ENCODE measurements around the gene RIMS1.
"Not testable (repeated sequence)": the region's sequence is repeated elsewhere in the genome, so short reads cannot be mapped to it uniquely, and the experiment has no call there.

Gene RIMS1

GRCh38 chr6:72335203-72335602, 448.9 kb downstream of the RIMS1 start:
- not testable (repeated sequence) for H3K4me3 ChIP-seq (ENCODE audit: low read length in 2 of 2); H3K27me3 ChIP-seq (ENCODE audit: control insufficient read depth in 3 of 3, insufficient read depth in 3 of 3, low read depth in 1 of 3, low read length in 3 of 3); H3K4me1 ChIP-seq (ENCODE audit: control insufficient read depth in 2 of 2, insufficient read depth in 1 of 2, low read depth in 1 of 2, low read length in 2 of 2); H2BK15ac ChIP-seq (ENCODE audit: low read length); H3K79me1 ChIP-seq (ENCODE audit: low read depth, low read length); H2BK5ac ChIP-seq (ENCODE audit: low read length); DNase-seq (ENCODE audit: low spot score); H4K8ac ChIP-seq (ENCODE audit: low read depth, low read length); H3K9me3 ChIP-seq (replicated peaks in 1 of 2; ENCODE audit: control insufficient read depth in 2 of 2, insufficient read depth in 1 of 2, low read depth in 1 of 2, low read length in 2 of 2); H3K14ac ChIP-seq (ENCODE audit: low read length); H4K91ac ChIP-seq (ENCODE audit: low read depth, low read length, poor library complexity); H2BK120ac ChIP-seq (ENCODE audit: low read depth, low read length); H3K18ac ChIP-seq (ENCODE audit: low read length); H2AK5ac ChIP-seq (ENCODE audit: low read depth, low read length); H3K27ac ChIP-seq (replicated peaks; ENCODE audit: low read length); H2AFZ ChIP-seq (ENCODE audit: low read length); H3K9ac ChIP-seq (ENCODE audit: low read depth, low read length, poor library complexity); H3K23ac ChIP-seq (ENCODE audit: low read depth, low read length, poor library complexity); H3K4ac ChIP-seq (ENCODE audit: low read length); H3K36me3 ChIP-seq (replicated peaks in 1 of 2; ENCODE audit: control insufficient read depth in 2 of 2, insufficient read depth in 2 of 2, low read length in 2 of 2); H3K4me2 ChIP-seq (ENCODE audit: insufficient read depth, low read length, poor library complexity, severe bottlenecking); H2BK12ac ChIP-seq (ENCODE audit: low read length)
- no CpG with 5 or more reads among the region's 2 CpGs for WGBS, 2 donors (ENCODE audit: extremely low coverage in 2 of 2, insufficient read length in 2 of 2, insufficient replicate concordance in 1 of 2)

DNA sequence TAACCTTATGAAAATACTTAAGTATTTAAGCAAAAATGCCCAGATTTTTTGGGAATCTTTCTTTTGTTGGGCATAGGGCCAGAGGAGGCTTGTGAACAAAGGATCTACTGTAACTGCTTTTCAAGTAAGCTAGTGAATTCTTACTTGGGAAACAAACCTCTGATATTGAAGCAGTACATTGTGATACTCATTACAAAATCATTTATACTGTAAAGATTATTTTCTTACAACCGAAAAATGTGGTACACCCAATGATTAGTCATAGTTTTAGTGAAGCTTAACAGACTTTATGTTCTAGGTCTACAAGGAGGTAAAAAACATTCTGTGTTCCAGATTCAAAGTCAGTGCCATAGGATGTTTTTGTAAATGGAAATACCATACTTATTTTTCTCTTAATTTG, 462.6 kb downstream of the RIMS1 start:
- Histone ChIP-seq H3K4me1 (ENCODE audit: control insufficient read depth in 2 of 2, insufficient read depth in 1 of 2, low read depth in 1 of 2, low read length in 2 of 2) (peaks cover 1 to 4% of the 10 kb centered on the region in 2 donors), H2BK120ac (ENCODE audit: low read depth, low read length) (no peak overlapping the region), H3K4me3 (ENCODE audit: low read length in 2 of 2) (no peak overlapping the region), H2BK5ac (ENCODE audit: low read length) (no peak overlapping the region), H3K4ac (ENCODE audit: low read length) (no peak overlapping the region), H4K91ac (ENCODE audit: low read depth, low read length, poor library complexity) (no peak overlapping the region), H3K14ac (ENCODE audit: low read length) (no peak overlapping the region), H3K36me3 (replicated peaks in 1 of 2; ENCODE audit: control insufficient read depth in 2 of 2, insufficient read depth in 2 of 2, low read length in 2 of 2) (no peaks in the 10 kb centered on the region), H2BK12ac (ENCODE audit: low read length) (no peak overlapping the region), H3K27me3 (ENCODE audit: control insufficient read depth in 3 of 3, insufficient read depth in 3 of 3, low read depth in 1 of 3, low read length in 3 of 3) (no peaks in the 10 kb centered on the region), H3K4me2 (ENCODE audit: insufficient read depth, low read length, poor library complexity, severe bottlenecking) (no peak overlapping the region), H4K8ac (ENCODE audit: low read depth, low read length) (no peak overlapping the region), H2BK15ac (ENCODE audit: low read length) (no peak overlapping the region), H3K27ac (replicated peaks; ENCODE audit: low read length) (no peak overlapping the region), H3K18ac (ENCODE audit: low read length) (no peak overlapping the region), H3K23ac (ENCODE audit: low read depth, low read length, poor library complexity) (no peak overlapping the region), H2AFZ (ENCODE audit: low read length) (no peak overlapping the region), H3K79me1 (ENCODE audit: low read depth, low read length) (no peaks in the 10 kb centered on the region), H2AK5ac (ENCODE audit: low read depth, low read length) (no peak overlapping the region), H3K9me3 (replicated peaks in 1 of 2; ENCODE audit: control insufficient read depth in 2 of 2, insufficient read depth in 1 of 2, low read depth in 1 of 2, low read length in 2 of 2) (no peaks in the 10 kb centered on the region), H3K9ac (ENCODE audit: low read depth, low read length, poor library complexity) (no peak overlapping the region)
- no peak for DNase-seq (ENCODE audit: low spot score)
- WGBS, 2 donors (ENCODE audit: extremely low coverage in 2 of 2, insufficient read length in 2 of 2, insufficient replicate concordance in 1 of 2) = no CpG with 5 or more reads among the region's 1 CpG

DNA sequence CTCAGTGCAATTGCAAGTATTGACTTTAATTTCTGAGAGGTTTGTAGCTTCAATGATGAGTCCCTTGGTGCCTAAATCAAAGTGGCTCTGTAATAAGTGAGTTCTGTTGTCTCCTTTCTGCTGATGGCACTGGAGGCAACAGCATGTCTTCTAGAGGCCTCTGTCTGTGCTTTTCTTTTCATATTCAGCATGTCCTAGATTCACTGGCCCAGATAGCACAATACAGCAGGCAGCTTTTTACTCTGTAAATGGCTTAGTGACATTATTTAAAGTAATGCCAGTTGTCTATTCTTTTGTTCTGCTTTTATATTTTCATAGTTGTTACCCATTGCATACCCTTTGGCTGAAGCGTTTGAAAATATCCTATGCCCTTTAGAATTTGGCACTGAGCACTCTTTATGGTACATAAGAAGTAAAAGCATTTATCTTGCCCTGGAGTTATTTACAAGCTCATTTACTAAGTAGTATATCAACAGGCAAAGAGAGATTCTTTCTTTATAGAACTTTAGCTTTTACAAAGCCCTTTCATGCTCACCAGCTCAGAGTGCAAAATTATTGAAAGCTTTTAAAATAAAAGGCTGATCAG, 464.0 kb downstream of the RIMS1 start:
- Histone ChIP-seq H3K18ac (ENCODE audit: low read length) (no peak overlapping the region), H3K4me3 (ENCODE audit: low read length in 2 of 2) (no peak overlapping the region), H3K23ac (ENCODE audit: low read depth, low read length, poor library complexity) (no peak overlapping the region), H4K8ac (ENCODE audit: low read depth, low read length) (no peak overlapping the region), H3K27ac (replicated peaks; ENCODE audit: low read length) (no peak overlapping the region), H3K9ac (ENCODE audit: low read depth, low read length, poor library complexity) (no peak overlapping the region), H3K4me1 (ENCODE audit: control insufficient read depth in 2 of 2, insufficient read depth in 1 of 2, low read depth in 1 of 2, low read length in 2 of 2) (peaks cover 1 to 4% of the 10 kb centered on the region in 2 donors), H2BK12ac (ENCODE audit: low read length) (no peak overlapping the region), H3K79me1 (ENCODE audit: low read depth, low read length) (no peaks in the 10 kb centered on the region), H3K27me3 (ENCODE audit: control insufficient read depth in 3 of 3, insufficient read depth in 3 of 3, low read depth in 1 of 3, low read length in 3 of 3) (no peaks in the 10 kb centered on the region), H2AK5ac (ENCODE audit: low read depth, low read length) (no peak overlapping the region), H4K91ac (ENCODE audit: low read depth, low read length, poor library complexity) (no peak overlapping the region), H3K14ac (ENCODE audit: low read length) (no peak overlapping the region), H2AFZ (ENCODE audit: low read length) (peak overlapping the region; percentile 21), H2BK120ac (ENCODE audit: low read depth, low read length) (no peak overlapping the region), H2BK15ac (ENCODE audit: low read length) (no peak overlapping the region), H3K9me3 (replicated peaks in 1 of 2; ENCODE audit: control insufficient read depth in 2 of 2, insufficient read depth in 1 of 2, low read depth in 1 of 2, low read length in 2 of 2) (no peaks in the 10 kb centered on the region), H2BK5ac (ENCODE audit: low read length) (no peak overlapping the region), H3K36me3 (replicated peaks in 1 of 2; ENCODE audit: control insufficient read depth in 2 of 2, insufficient read depth in 2 of 2, low read length in 2 of 2) (no peaks in the 10 kb centered on the region), H3K4ac (ENCODE audit: low read length) (no peak overlapping the region), H3K4me2 (ENCODE audit: insufficient read depth, low read length, poor library complexity, severe bottlenecking) (no peak overlapping the region)
- no peak for DNase-seq (ENCODE audit: low spot score)
- no CpG with 5 or more reads among the region's 1 CpG for WGBS, 2 donors (ENCODE audit: extremely low coverage in 2 of 2, insufficient read length in 2 of 2, insufficient replicate concordance in 1 of 2)

GRCh38 chr6:72363844-72364740, 477.7 kb downstream of the RIMS1 start:
- Histone ChIP-seq H3K23ac (ENCODE audit: low read depth, low read length, poor library complexity) (no peak overlapping the region), H3K4me3 (ENCODE audit: low read length in 2 of 2) (no peak overlapping the region), H2BK5ac (ENCODE audit: low read length) (no peak overlapping the region), H3K4me1 (ENCODE audit: control insufficient read depth in 2 of 2, insufficient read depth in 1 of 2, low read depth in 1 of 2, low read length in 2 of 2) (no peaks in the 10 kb centered on the region), H2AK5ac (ENCODE audit: low read depth, low read length) (no peak overlapping the region), H3K18ac (ENCODE audit: low read length) (no peak overlapping the region), H3K27me3 (ENCODE audit: control insufficient read depth in 3 of 3, insufficient read depth in 3 of 3, low read depth in 1 of 3, low read length in 3 of 3) (no peaks in the 10 kb centered on the region), H3K79me1 (ENCODE audit: low read depth, low read length) (no peaks in the 10 kb centered on the region), H3K36me3 (replicated peaks in 1 of 2; ENCODE audit: control insufficient read depth in 2 of 2, insufficient read depth in 2 of 2, low read length in 2 of 2) (no peaks in the 10 kb centered on the region), H3K9me3 (replicated peaks in 1 of 2; ENCODE audit: control insufficient read depth in 2 of 2, insufficient read depth in 1 of 2, low read depth in 1 of 2, low read length in 2 of 2) (no peaks in the 10 kb centered on the region), H4K91ac (ENCODE audit: low read depth, low read length, poor library complexity) (no peak overlapping the region), H3K9ac (ENCODE audit: low read depth, low read length, poor library complexity) (no peak overlapping the region), H3K4ac (ENCODE audit: low read length) (no peak overlapping the region), H4K8ac (ENCODE audit: low read depth, low read length) (no peak overlapping the region), H3K4me2 (ENCODE audit: insufficient read depth, low read length, poor library complexity, severe bottlenecking) (no peak overlapping the region), H2BK15ac (ENCODE audit: low read length) (no peak overlapping the region), H2BK120ac (ENCODE audit: low read depth, low read length) (no peak overlapping the region), H3K27ac (replicated peaks; ENCODE audit: low read length) (no peak overlapping the region), H2AFZ (ENCODE audit: low read length) (no peak overlapping the region), H2BK12ac (ENCODE audit: low read length) (no peak overlapping the region), H3K14ac (ENCODE audit: low read length) (no peak overlapping the region)
- no CpG with 5 or more reads among the region's 7 CpGs for WGBS, 2 donors (ENCODE audit: extremely low coverage in 2 of 2, insufficient read length in 2 of 2, insufficient replicate concordance in 1 of 2)
- DNase-seq (ENCODE audit: low spot score) = no peak

Data from neuronal stem cell (in vitro differentiated cells).